MCF 10A (cell line): ENCODE measurements around the gene DENND4C. TPM values are rescaled to one million over a fixed set of nuclear protein-coding genes. Genes with fewer than 3 reads are reported as not detected.
"Not testable (repeated sequence)": the region's sequence is repeated elsewhere in the genome, so short reads cannot be mapped to it uniquely, and the experiment has no call there.

Experiments used
- BruUV-seq: library from RNA; stranded (reverse); fragments of 400-500 nt; replicated peaks from 2 replicates; lab custom pipeline; 2021; lab: Mats Ljungman, UMichigan
- CTCF ChIA-PET: fragments of 300-600 bp; sonication (Branson Sonifier 250); formaldehyde crosslinking; extraction: SDS; loops from one replicate; lab custom pipeline; 2021; ENCODE audit warnings: antibody characterized with exemption, inconsistent platforms; lab: Yijun Ruan, JAX
- POLR2A ChIA-PET: fragments of 300-600, 350-650 bp; sonication (Branson Sonifier 250); formaldehyde crosslinking; extraction: SDS; loops from one replicate; lab custom pipeline; 2020; ENCODE audit warnings: antibody characterized with exemption, inconsistent platforms; lab: Yijun Ruan, JAX
- DNase-seq: peaks from one replicate; pipeline ENCODE4 v3.0.0-alpha.2; 2018; ENCODE audit not compliant: unreplicated experiment
- H3K27ac Mint-ChIP-seq: one replicate; pipeline ENCODE4 v1.8.0; 2022; ENCODE audit warnings: mild to moderate bottlenecking, low read depth, mixed read lengths; ENCODE audit not compliant: unreplicated experiment
- H3K27me3 Mint-ChIP-seq: one replicate; pipeline ENCODE4 v1.8.0; 2022; ENCODE audit warnings: mixed read lengths; ENCODE audit not compliant: insufficient read depth, unreplicated experiment
- H3K36me3 Mint-ChIP-seq: one replicate; pipeline ENCODE4 v1.8.0; 2022; ENCODE audit warnings: mild to moderate bottlenecking, moderate library complexity, mixed read lengths; ENCODE audit not compliant: insufficient read depth, unreplicated experiment
- H3K4me1 Mint-ChIP-seq: one replicate; pipeline ENCODE4 v1.8.0; 2022; ENCODE audit warnings: mixed read lengths; ENCODE audit not compliant: insufficient read depth, unreplicated experiment
- H3K4me3 Mint-ChIP-seq: one replicate; pipeline ENCODE4 v1.8.0; 2022; ENCODE audit warnings: mild to moderate bottlenecking, moderate library complexity, mixed read lengths; ENCODE audit not compliant: unreplicated experiment
- H3K9me3 Mint-ChIP-seq: one replicate; pipeline ENCODE4 v1.8.0; 2022; ENCODE audit warnings: mixed read lengths; ENCODE audit not compliant: unreplicated experiment
- intact Hi-C: fragments of 100-400 bp; cut with micrococcal nuclease; formaldehyde crosslinking; loops from 2 replicates; pipeline ENCODE4 v1.14.1; 2022
- total RNA-seq: library from RNA; stranded (reverse); gene quantifications from 2 replicates; pipeline ENCODE4 v1.2.3, GENCODE V29; 2022
- TF ChIP-seq, protein P1 (sequence below): fragments of 200-600 bp; IDR thresholded peaks from one replicate; pipeline ENCODE4 v1.8.0; 2022; ENCODE audit warnings: antibody characterized with exemption, mild to moderate bottlenecking; ENCODE audit not compliant: unreplicated experiment

Gene DENND4C
- total RNA-seq, 1 experiment from 2014 or later: 26.4 TPM

DNA sequence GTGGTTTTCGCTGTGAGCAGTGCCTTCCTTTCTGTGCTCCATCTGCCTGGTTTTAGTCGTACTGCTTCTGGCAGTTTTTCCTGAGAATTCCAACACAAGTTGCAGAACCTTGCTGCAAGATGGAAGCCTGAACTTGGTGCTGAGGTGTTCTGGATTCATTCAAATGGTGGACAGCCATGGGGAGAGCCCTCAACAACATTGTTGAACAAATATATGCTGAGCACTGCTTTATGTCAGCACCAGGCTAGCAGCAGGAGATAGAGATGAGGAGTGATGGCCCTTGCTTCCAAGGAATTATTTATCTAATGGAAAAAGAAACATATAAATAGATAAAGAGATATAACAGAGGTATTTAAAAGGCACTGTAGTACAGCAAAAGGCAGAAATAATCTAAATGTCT lies 156.8 kb downstream of the DENND4C start:
- H3K27me3 Mint-ChIP-seq: no peaks in the 10 kb centered on the region
- no peak overlapping the region for H3K27ac Mint-ChIP-seq
- intact Hi-C loops: no loop called here
- TF ChIP-seq, protein P1, sequence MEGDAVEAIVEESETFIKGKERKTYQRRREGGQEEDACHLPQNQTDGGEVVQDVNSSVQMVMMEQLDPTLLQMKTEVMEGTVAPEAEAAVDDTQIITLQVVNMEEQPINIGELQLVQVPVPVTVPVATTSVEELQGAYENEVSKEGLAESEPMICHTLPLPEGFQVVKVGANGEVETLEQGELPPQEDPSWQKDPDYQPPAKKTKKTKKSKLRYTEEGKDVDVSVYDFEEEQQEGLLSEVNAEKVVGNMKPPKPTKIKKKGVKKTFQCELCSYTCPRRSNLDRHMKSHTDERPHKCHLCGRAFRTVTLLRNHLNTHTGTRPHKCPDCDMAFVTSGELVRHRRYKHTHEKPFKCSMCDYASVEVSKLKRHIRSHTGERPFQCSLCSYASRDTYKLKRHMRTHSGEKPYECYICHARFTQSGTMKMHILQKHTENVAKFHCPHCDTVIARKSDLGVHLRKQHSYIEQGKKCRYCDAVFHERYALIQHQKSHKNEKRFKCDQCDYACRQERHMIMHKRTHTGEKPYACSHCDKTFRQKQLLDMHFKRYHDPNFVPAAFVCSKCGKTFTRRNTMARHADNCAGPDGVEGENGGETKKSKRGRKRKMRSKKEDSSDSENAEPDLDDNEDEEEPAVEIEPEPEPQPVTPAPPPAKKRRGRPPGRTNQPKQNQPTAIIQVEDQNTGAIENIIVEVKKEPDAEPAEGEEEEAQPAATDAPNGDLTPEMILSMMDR: no peak
- H3K9me3 Mint-ChIP-seq: no peaks in the 10 kb centered on the region
- BruUV-seq: no TSS peak
- no peak for DNase-seq
- H3K4me3 Mint-ChIP-seq: no peak overlapping the region
- no peaks in the 10 kb centered on the region for H3K4me1 Mint-ChIP-seq
- CTCF ChIA-PET: no interaction called here
- H3K36me3 Mint-ChIP-seq: no peaks in the 10 kb centered on the region
- POLR2A ChIA-PET: no interaction called here

DNA sequence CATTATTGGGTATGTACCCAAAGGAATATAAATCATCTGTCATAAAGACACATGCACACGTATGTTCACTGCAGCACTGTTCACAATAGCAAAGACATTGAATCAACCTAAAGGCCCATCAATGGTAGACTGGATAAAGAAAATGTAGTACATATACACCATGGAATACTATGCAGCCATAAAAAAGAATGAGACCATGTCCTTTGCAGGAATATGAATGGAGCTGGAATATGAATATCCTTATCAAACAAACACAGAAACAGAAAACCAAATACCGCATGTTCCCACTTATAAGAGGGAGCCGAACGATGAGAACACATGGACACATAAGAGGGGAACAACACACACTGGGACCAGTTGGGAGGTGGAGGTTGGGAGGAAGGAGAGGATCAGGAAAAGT lies 159.0 kb downstream of the DENND4C start:
- DNase-seq, H3K27me3 Mint-ChIP-seq, H3K9me3 Mint-ChIP-seq, H3K36me3 Mint-ChIP-seq, H3K4me3 Mint-ChIP-seq, BruUV-seq, H3K27ac Mint-ChIP-seq, intact Hi-C loops, H3K4me1 Mint-ChIP-seq: not testable (repeated sequence)
- ChIA-PET CTCF (interaction anchor here (1.0 kb wide), 1 partner anchor 76 kb away, joined by 4 read pairs; no protein-coding TSS in a partner anchor), POLR2A (interaction anchor here (3.0 kb wide), 1 partner anchor 10 kb away, joined by 17 read pairs; the partner anchor contains the start of gene RPS6)

DNA sequence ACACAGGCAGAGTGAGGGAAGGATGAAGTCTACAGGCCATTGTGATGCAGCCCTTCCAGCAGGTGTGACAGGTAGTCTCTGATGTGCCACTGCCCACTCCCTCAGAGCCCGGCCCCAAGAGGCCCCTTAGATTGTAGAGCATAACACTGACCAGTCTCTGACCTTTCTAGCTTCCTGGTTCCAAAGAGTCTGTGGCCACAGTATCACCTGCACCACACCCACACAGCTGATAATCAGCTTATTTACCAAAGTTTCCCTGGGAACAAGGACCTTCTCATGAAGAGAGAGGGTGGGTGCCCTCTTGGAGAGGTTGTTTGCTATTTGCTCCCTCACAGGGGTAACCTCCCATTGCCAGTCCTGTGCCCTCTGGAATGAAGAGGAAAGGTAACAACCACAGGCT lies 167.4 kb downstream of the DENND4C start:
- Mint-ChIP-seq H3K9me3 (peaks cover 13% of the 10 kb centered on the region), H3K36me3 (no peaks in the 10 kb centered on the region), H3K4me3 (no peak overlapping the region), H3K27me3 (no peaks in the 10 kb centered on the region), H3K27ac (no peak overlapping the region), H3K4me1 (no peaks in the 10 kb centered on the region)
- no TSS peak for BruUV-seq
- ChIA-PET POLR2A (no interaction called here), CTCF (no interaction called here)
- TF ChIP-seq, protein P1: no peak
- no peak for DNase-seq
- intact Hi-C loops: no loop called here

DNA sequence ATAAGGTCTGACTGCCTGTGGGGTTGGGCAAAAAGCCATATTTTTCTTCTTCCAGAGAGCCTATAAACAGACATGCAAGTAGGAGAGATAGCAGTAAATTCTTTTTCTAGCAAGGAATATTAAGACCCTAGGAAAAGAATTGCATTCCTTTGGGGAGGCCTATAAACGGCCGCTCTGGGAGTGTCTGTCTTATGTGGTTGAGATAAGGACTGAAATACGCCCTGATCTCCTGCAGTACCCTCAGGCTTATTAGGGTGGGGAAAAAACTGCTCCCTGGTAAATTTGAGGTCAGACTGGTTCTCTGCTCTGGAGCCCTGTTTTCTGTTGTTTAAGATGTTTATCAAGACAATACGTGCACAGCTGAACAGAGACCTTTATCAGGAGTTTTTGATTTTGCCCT lies 172.7 kb downstream of the DENND4C start:
- DNase-seq, intact Hi-C loops, H3K36me3 Mint-ChIP-seq, H3K4me3 Mint-ChIP-seq, H3K4me1 Mint-ChIP-seq, H3K27me3 Mint-ChIP-seq, H3K27ac Mint-ChIP-seq, BruUV-seq: not testable (repeated sequence)
- peaks cover 22% of the 10 kb centered on the region for H3K9me3 Mint-ChIP-seq
- CTCF ChIA-PET: interaction anchor here (0.8 kb wide), 1 partner anchor 58 kb away, joined by 4 read pairs; no protein-coding TSS in a partner anchor
- POLR2A ChIA-PET: interaction anchor here (0.7 kb wide), 1 partner anchor 23 kb away, joined by 3 read pairs; the partner anchor contains the start of gene RPS6

DNA sequence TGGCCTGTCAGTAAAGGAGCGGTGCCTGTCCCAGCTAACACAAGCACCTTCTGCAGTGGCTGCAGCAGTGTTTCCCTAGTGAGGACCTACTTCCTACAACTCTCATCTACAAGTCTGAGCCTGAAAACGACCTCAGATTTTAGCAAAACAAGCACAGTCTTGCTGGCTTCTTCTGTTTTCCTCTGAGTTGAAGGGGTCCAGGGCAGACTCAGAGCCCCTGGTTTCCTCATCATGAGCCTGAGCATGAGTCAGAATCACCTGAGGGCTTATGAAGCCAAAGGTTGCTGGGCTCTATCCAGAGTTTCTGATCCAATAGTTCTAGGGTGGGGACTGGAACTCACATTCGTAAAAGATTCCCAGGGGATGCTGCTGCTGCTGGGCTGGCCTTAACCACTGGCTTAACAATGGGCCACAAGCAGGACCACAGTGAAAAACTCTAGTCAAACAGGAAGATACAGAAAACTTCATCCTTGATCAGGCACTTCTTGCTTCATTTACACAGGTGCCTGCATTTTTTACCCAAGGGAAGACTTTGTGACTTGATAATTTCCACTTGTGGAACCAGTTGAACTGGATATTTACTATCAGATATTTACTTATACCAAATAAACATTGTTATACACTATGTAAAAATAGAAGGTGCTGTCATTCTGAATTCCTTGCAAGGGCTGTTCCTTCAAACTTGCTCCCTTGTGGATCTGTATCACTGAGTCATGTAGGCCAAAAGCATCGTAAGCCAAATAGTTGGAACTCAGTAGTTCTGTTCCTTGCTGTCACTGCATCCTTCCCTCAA lies 174.0 kb downstream of the DENND4C start:
- Mint-ChIP-seq H3K9me3 (peaks cover 22% of the 10 kb centered on the region), H3K27ac (no peak overlapping the region), H3K36me3 (no peaks in the 10 kb centered on the region), H3K4me1 (peaks cover 8% of the 10 kb centered on the region), H3K4me3 (no peak overlapping the region), H3K27me3 (no peaks in the 10 kb centered on the region)
- DNase-seq: peak; percentile 78
- intact Hi-C loops: no loop called here
- ChIA-PET CTCF (no interaction called here), POLR2A (interaction anchor here (0.7 kb wide), 1 partner anchor 174 kb away, joined by 3 read pairs; the partner anchor contains the start of gene DENND4C)
- no TSS peak for BruUV-seq
- TF ChIP-seq, protein P1: no peak
